ENCODE data around the gene DOK5.
A peak's percentile ranks its signal among the peaks of the same experiment; 100 is the strongest.

DOK5 gene

DNA sequence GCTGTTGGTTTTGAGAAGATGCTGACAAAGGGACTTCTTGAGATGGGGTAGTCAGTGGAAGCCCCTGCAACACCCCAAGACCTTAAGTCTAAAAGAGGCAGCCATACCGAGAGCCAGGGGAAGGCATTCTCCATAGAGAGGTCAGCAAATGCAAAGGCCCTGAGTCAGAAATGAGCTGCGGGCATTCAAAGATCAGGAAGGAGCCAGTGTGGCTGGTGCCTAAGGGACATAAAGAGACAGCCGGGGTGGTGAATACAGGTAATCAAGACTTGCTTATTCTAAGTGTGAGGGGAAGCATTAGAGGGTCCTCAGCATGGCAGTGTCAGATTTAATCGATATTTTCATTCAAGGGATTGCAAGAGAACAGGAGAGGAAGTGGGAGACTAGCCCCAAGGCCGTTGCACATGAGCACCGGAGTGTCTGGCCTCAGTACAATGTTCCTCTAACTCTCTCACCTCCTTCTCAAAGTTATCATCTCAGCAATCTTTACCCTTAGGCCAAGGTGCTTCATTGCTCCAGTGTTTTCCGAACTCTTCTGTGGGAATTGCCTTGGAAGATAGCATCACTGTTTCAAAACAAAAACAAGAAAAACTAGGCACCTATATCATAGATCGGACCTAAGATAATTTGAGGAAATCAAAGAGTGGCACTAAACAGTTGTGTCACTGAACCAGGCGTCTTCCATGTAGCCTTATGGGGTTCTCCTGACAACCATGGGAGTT lies 173.2 kb downstream of the DOK5 start:
- H3K4me2 ChIP-seq (ENCODE audit: low read depth, low read length, poor library complexity, severe bottlenecking) = no peak overlapping the region
- no peaks in the 10 kb centered on the region for H3K36me3 ChIP-seq (ENCODE audit: low read length)
- no peak overlapping the region for H3K9ac ChIP-seq (ENCODE audit: low read length)
- H2AFZ ChIP-seq (ENCODE audit: low read depth, low read length, severe bottlenecking) = no peak overlapping the region
- H3K9me3 ChIP-seq (ENCODE audit: insufficient read depth, low read length) = no peaks in the 10 kb centered on the region
- H3K79me2 ChIP-seq (ENCODE audit: insufficient read depth, low read length) = no peaks in the 10 kb centered on the region
- H4K20me1 ChIP-seq (ENCODE audit: low read depth, low read length) = no peaks in the 10 kb centered on the region
- no peaks in the 10 kb centered on the region for H3K27me3 ChIP-seq (ENCODE audit: low read length)
- TF ChIP-seq EZH2phosphoT487 (conservative IDR thresholded peaks at IDR 0.05; ENCODE audit: low read length) = no peak
- TF ChIP-seq CTCF (IDR thresholded peaks at IDR 0.05; ENCODE audit: insufficient read depth, low read length, poor library complexity, severe bottlenecking) = no peak
- H3K27ac ChIP-seq (ENCODE audit: low read depth, low read length) = no peak overlapping the region
- H3K9me2 ChIP-seq (replicated peaks; ENCODE audit: insufficient read depth, low read length) = no peaks in the 10 kb centered on the region
- H3K4me3 ChIP-seq (ENCODE audit: insufficient read depth, low read length, poor library complexity, severe bottlenecking) = no peak overlapping the region
- H3F3A ChIP-seq (ENCODE audit: insufficient read depth) = no peaks in the 10 kb centered on the region

- TF ChIP-seq CTCF (IDR thresholded peaks at IDR 0.05; ENCODE audit: insufficient read depth, low read length, poor library complexity, severe bottlenecking) (peak; percentile 80), EZH2phosphoT487 (conservative IDR thresholded peaks at IDR 0.05; ENCODE audit: low read length) (no peak)
- H3K9ac ChIP-seq (ENCODE audit: low read length) = no peak overlapping the region
Observed at GRCh38 chr20:54649511-54649962, 174.1 kb downstream of the DOK5 start.

DNA sequence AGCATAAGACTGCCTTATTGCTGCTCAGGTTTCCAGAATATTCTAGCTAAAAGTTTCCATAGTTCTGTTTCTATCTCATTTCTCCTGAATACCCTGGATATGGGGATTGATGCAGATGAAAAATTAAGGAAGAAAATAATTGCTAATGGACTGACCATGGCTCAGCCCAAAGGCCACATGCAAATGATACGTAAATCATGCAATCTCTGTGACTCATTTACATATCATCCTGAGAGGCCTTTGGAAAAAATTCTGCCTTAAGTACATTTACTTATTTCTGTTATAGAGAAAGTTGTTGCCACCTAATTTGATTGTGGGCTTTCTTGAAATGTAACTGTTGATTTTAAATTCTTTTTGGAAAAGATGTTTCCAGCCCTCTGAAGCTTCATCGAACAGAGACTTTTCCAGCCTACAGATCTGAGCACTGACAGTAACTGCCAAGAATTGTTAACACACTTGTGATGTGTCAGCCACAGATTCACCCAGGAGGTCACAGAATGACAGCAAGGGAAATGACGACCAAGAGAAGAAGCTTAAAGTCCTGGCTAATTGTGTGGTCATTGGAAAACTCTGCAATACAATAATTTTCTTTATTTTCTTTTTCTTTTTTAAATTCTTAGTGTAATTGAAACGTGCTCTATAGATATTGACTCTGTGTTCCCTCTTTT lies 174.8 kb downstream of the DOK5 start:
- Histone ChIP-seq H3K9ac (ENCODE audit: low read length) (no peak overlapping the region), H2AFZ (ENCODE audit: low read depth, low read length, severe bottlenecking) (no peak overlapping the region)

More at GRCh38 chr20:54649511-54649962, 174.1 kb downstream of the DOK5 start:
- H3K27ac ChIP-seq (ENCODE audit: low read depth, low read length) = no peak overlapping the region
- no peak overlapping the region for H2AFZ ChIP-seq (ENCODE audit: low read depth, low read length, severe bottlenecking)
- H3K36me3 ChIP-seq (ENCODE audit: low read length) = no peaks in the 10 kb centered on the region
- H3K9me3 ChIP-seq (ENCODE audit: insufficient read depth, low read length) = no peaks in the 10 kb centered on the region
- H3K4me3 ChIP-seq (ENCODE audit: insufficient read depth, low read length, poor library complexity, severe bottlenecking) = no peak overlapping the region
- H3F3A ChIP-seq (ENCODE audit: insufficient read depth) = no peaks in the 10 kb centered on the region
- H3K27me3 ChIP-seq (ENCODE audit: low read length) = no peaks in the 10 kb centered on the region
- H3K79me2 ChIP-seq (ENCODE audit: insufficient read depth, low read length) = no peaks in the 10 kb centered on the region
- no peaks in the 10 kb centered on the region for H4K20me1 ChIP-seq (ENCODE audit: low read depth, low read length)
- no peaks in the 10 kb centered on the region for H3K9me2 ChIP-seq (replicated peaks; ENCODE audit: insufficient read depth, low read length)
- H3K4me2 ChIP-seq (ENCODE audit: low read depth, low read length, poor library complexity, severe bottlenecking) = no peak overlapping the region

More for the DNA sequence above, 174.8 kb downstream of the DOK5 start:
- Histone ChIP-seq H3K79me2 (ENCODE audit: insufficient read depth, low read length) (no peaks in the 10 kb centered on the region), H3K27me3 (ENCODE audit: low read length) (no peaks in the 10 kb centered on the region), H3K9me2 (replicated peaks; ENCODE audit: insufficient read depth, low read length) (no peaks in the 10 kb centered on the region), H3F3A (ENCODE audit: insufficient read depth) (no peaks in the 10 kb centered on the region), H3K4me3 (ENCODE audit: insufficient read depth, low read length, poor library complexity, severe bottlenecking) (no peak overlapping the region), H3K36me3 (ENCODE audit: low read length) (no peaks in the 10 kb centered on the region), H4K20me1 (ENCODE audit: low read depth, low read length) (no peaks in the 10 kb centered on the region), H3K4me2 (ENCODE audit: low read depth, low read length, poor library complexity, severe bottlenecking) (no peak overlapping the region), H3K27ac (ENCODE audit: low read depth, low read length) (no peak overlapping the region), H3K9me3 (ENCODE audit: insufficient read depth, low read length) (no peaks in the 10 kb centered on the region)
- TF ChIP-seq EZH2phosphoT487 (conservative IDR thresholded peaks at IDR 0.05; ENCODE audit: low read length) (no peak), CTCF (IDR thresholded peaks at IDR 0.05; ENCODE audit: insufficient read depth, low read length, poor library complexity, severe bottlenecking) (no peak)

Measured in SU-DHL-6 (cell line).